DOHH2 (cell line): ENCODE data around the gene PCARE.

ENCODE experiments used
- H3F3A ChIP-seq: fragments of 200-600 bp; sonication (generic), shearing (Covaris generic); 2 replicates; pipeline ENCODE4 v1.6.0; 2016; ENCODE audit warnings: antibody characterized with exemption, mild to moderate bottlenecking; ENCODE audit not compliant: control insufficient read depth, insufficient read depth
- H3K27ac ChIP-seq: fragments of 200-600 bp; sonication (generic); 2 replicates; pipeline ENCODE4 v1.5.1; 2014; ENCODE audit warnings: low read depth, mild to moderate bottlenecking, low read length, moderate library complexity
- H3K27me3 ChIP-seq: fragments of 200-600 bp; sonication (generic); 2 replicates; pipeline ENCODE4 v1.6.1; 2014; ENCODE audit warnings: mild to moderate bottlenecking, low read length, mixed read lengths; ENCODE audit not compliant: control insufficient read depth
- H3K36me3 ChIP-seq: fragments of 200-600 bp; sonication (generic); 2 replicates; pipeline ENCODE4 v1.6.1; 2014; ENCODE audit warnings: mild to moderate bottlenecking, low read length, moderate library complexity, mixed read lengths; ENCODE audit not compliant: control insufficient read depth
- H3K4me1 ChIP-seq: fragments of 200-600 bp; sonication (generic); 2 replicates; pipeline ENCODE4 v1.6.1; 2014; ENCODE audit warnings: mild to moderate bottlenecking, low read length, mixed read lengths; ENCODE audit not compliant: control insufficient read depth
- H3K4me2 ChIP-seq: fragments of 200-600 bp; sonication (generic); 2 replicates; pipeline ENCODE4 v1.6.0; 2014; ENCODE audit warnings: mild to moderate bottlenecking, low read length, moderate library complexity
- H3K4me3 ChIP-seq: fragments of 200-600 bp; sonication (generic); 2 replicates; pipeline ENCODE4 v1.5.1; 2014; ENCODE audit warnings: mild to moderate bottlenecking, low read length, mixed read lengths
- H3K79me2 ChIP-seq: fragments of 200-600 bp; sonication (generic); 2 replicates; pipeline ENCODE4 v1.6.1; 2014; ENCODE audit warnings: mild to moderate bottlenecking, low read length, mixed read lengths; ENCODE audit not compliant: control insufficient read depth
- H3K9me2 ChIP-seq: fragments of 200-600 bp; sonication (generic); replicated peaks from 2 replicates; pipeline ENCODE4 v1.6.1; 2014; ENCODE audit warnings: mild to moderate bottlenecking, low read length, mixed read lengths; ENCODE audit not compliant: control insufficient read depth
- H3K9me3 ChIP-seq: fragments of 200-600 bp; sonication (generic); 2 replicates; pipeline ENCODE4 v1.6.1; 2014; ENCODE audit warnings: antibody characterized with exemption, low read length, mixed read lengths; ENCODE audit not compliant: control insufficient read depth, insufficient read depth
- H4K20me1 ChIP-seq: fragments of 200-600 bp; sonication (generic); 2 replicates; pipeline ENCODE4 v1.6.0; 2014; ENCODE audit warnings: low read depth, mild to moderate bottlenecking, antibody characterized with exemption, low read length, moderate library complexity; ENCODE audit not compliant: control insufficient read depth, insufficient read depth
- EZH2phosphoT487 ChIP-seq: fragments of 200-600 bp; sonication (generic); IDR thresholded peaks from 2 replicates; pipeline ENCODE4 v1.6.1; 2017; ENCODE audit warnings: borderline replicate concordance, mild to moderate bottlenecking, antibody characterized with exemption, low read length, moderate library complexity, mixed read lengths
- TF ChIP-seq, protein P1 (sequence below): fragments of 200-600 bp; sonication (generic); IDR thresholded peaks from one replicate; pipeline ENCODE4 v1.5.1; 2014; ENCODE audit warnings: antibody characterized with exemption, mild to moderate bottlenecking, low read depth, low read length; ENCODE audit not compliant: poor library complexity, severe bottlenecking

Gene PCARE

DNA sequence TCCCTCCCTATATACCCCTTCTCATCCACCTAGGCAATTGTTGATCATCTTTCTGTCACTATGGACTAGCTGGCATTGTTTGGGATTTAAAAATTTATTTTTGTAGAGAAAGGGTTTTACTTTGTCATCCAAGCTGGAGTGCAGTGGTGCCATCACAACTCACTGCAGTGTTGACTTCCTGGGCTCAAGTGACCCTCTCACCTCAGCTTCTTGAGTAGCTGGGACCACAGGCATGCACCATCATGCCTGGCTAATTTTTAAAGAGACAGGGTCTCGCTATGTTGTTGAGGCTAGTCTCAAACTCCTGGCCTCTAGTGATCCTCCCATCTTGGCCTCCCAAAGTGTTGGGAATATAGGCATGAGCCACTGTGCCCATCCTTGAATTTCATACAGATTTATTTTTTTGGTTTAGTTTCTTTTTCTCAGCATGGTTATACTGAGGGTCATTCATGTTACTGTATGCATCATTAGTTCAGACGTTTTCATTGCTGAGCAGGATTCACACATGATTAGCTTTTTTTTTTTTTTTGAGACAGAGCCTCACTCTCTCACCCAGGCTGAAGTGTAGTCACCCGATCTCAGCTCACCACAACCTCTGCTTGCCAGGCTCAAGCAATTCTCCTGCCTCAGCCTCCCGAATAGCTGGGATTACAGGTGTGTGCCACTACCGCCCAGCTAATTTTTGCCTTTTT lies 8.6 kb upstream of the PCARE start:
- Histone ChIP-seq H3K79me2 (no peaks in the 10 kb centered on the region), H4K20me1 (no peaks in the 10 kb centered on the region), H3K4me2 (no peak overlapping the region), H3K27me3 (no peaks in the 10 kb centered on the region; the same call in 1 of the 2 replicates), H3F3A (no peaks in the 10 kb centered on the region), H3K9me3 (peaks cover 7% of the 10 kb centered on the region; the same call in 1 of the 2 replicates), H3K4me3 (no peak overlapping the region), H3K4me1 (no peaks in the 10 kb centered on the region), H3K27ac (no peak overlapping the region), H3K9me2 (no peaks in the 10 kb centered on the region), H3K36me3 (no peaks in the 10 kb centered on the region)
- TF ChIP-seq, protein P1, sequence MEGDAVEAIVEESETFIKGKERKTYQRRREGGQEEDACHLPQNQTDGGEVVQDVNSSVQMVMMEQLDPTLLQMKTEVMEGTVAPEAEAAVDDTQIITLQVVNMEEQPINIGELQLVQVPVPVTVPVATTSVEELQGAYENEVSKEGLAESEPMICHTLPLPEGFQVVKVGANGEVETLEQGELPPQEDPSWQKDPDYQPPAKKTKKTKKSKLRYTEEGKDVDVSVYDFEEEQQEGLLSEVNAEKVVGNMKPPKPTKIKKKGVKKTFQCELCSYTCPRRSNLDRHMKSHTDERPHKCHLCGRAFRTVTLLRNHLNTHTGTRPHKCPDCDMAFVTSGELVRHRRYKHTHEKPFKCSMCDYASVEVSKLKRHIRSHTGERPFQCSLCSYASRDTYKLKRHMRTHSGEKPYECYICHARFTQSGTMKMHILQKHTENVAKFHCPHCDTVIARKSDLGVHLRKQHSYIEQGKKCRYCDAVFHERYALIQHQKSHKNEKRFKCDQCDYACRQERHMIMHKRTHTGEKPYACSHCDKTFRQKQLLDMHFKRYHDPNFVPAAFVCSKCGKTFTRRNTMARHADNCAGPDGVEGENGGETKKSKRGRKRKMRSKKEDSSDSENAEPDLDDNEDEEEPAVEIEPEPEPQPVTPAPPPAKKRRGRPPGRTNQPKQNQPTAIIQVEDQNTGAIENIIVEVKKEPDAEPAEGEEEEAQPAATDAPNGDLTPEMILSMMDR, result no peak
- TF ChIP-seq EZH2phosphoT487, result no peak

DNA sequence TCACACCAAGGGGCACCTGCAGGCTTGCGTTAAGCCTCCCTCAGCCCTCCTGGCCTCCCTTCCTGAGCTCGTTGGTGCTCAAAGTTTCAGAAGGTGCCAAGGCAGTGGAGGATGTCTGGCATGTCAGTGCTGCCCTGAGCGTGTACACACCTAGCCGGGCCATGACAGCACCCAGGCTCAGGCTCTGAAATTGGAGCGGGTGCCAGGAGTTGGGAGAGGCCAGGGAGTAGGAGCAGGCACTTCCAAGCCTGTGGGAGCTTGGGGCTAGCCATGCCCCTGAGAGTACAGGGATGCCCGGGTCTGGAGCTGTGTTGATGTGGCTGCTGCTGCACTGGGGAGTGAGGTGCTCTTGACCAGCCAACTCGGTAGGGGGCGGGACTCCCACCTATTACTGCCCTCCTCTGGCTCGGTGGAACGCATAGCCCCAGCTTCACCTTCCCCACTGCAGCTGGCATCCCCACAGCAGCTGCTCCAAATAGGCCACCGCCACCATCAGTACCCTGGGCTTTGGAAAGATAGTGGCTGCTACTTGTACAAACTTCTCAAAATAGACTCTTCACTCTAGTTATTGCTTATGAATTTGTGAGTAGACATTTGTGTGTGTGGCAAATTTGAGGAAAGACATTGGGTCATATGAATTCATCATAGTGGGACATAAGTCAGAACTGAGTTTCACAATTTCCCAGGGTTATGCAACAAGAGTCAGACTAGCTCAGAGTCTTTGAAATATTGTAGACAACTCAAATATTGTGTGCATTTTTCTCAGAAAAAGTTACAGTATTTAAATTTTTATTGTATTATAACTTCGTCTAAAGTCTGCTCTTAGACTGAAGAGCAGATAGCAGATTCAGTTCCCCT lies 6.8 kb upstream of the PCARE start:
- Histone ChIP-seq H3K4me1 (no peaks in the 10 kb centered on the region), H3K36me3 (no peaks in the 10 kb centered on the region), H3K27me3 (no peaks in the 10 kb centered on the region; the same call in 1 of the 2 replicates), H4K20me1 (no peaks in the 10 kb centered on the region), H3K9me3 (peaks cover 7% of the 10 kb centered on the region; the same call in 1 of the 2 replicates), H3K4me2 (no peak overlapping the region), H3K4me3 (no peak overlapping the region), H3K27ac (no peak overlapping the region), H3K79me2 (no peaks in the 10 kb centered on the region), H3K9me2 (no peaks in the 10 kb centered on the region), H3F3A (no peaks in the 10 kb centered on the region)
- TF ChIP-seq, protein P1, result no peak
- TF ChIP-seq EZH2phosphoT487, result no peak

DNA sequence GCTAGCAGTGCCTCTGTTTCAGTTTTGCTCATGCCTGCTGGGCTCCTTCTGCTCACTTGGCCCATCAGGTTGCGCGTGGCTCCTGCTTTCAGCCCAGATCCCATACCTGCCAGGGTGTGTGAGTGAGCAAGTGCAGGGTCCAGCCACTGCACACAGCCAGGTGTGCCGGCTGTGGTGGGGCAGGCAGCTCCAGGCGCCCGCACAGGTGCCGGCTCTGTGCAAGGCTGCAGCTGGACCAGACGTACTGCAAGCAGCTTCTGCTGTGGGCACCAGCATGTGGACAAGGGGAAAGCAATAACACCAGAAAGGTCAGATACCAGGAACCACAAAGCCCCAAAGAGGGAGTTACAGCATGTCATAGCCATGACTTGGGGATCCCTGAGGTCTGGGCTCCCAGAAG lies 5.6 kb upstream of the PCARE start:
- no peak overlapping the region for H3K4me3 ChIP-seq
- H3K36me3 ChIP-seq, result no peaks in the 10 kb centered on the region
- H3K4me1 ChIP-seq, result no peaks in the 10 kb centered on the region
- no peaks in the 10 kb centered on the region for H4K20me1 ChIP-seq
- no peaks in the 10 kb centered on the region for H3F3A ChIP-seq
- no peak overlapping the region for H3K4me2 ChIP-seq
- no peaks in the 10 kb centered on the region for H3K9me2 ChIP-seq
- no peaks in the 10 kb centered on the region; the same call in 1 of the 2 replicates for H3K27me3 ChIP-seq
- no peak for TF ChIP-seq EZH2phosphoT487
- TF ChIP-seq, protein P1, result no peak
- no peaks in the 10 kb centered on the region for H3K79me2 ChIP-seq
- no peak overlapping the region for H3K27ac ChIP-seq
- H3K9me3 ChIP-seq, result peaks cover 7% of the 10 kb centered on the region; the same call in 1 of the 2 replicates
